Breast epithelium (tissue), 4 donors: ENCODE data around the gene TWF2. TPM values are rescaled to one million over a fixed set of nuclear protein-coding genes. Genes with fewer than 3 reads are reported as not detected.

Experiments
- DNase-seq, 2 donors: peaks; one replicate each; pipeline ENCODE4 v3.0.0-alpha.2; 2019; ENCODE audit warnings: low spot score in 2 of 2
- H3K27ac ChIP-seq, 2 donors: fragments of 200-600 bp; sonication (generic) in 1 of 2; one replicate each; pipeline ENCODE4 v1.5.1; 2016 to 2019; ENCODE audit warnings: mild to moderate bottlenecking in 1 of 2
- H3K27me3 ChIP-seq, 2 donors: fragments of 200-600 bp; sonication (generic) in 1 of 2; one replicate each; pipeline versions ENCODE4 v1.5.1 to v1.6.0; 2017 to 2019; ENCODE audit warnings: control low read depth in 1 of 2, mild to moderate bottlenecking in 1 of 2
- H3K36me3 ChIP-seq: fragments of 200-600 bp; one replicate; pipeline ENCODE4 v1.5.1; 2019
- H3K4me1 ChIP-seq, 2 donors: fragments of 200-600 bp; sonication (generic); one replicate each; pipeline ENCODE4 v1.5.1; 2016 to 2019; ENCODE audit warnings: control low read depth in 1 of 2
- H3K4me3 ChIP-seq, 3 donors: fragments of 200-600 bp; sonication (generic); 1 replicate in 2 of 3; 2 replicates in 1 of 3; pipeline ENCODE4 v1.5.1; 2016 to 2019; ENCODE audit warnings: mild to moderate bottlenecking in 3 of 3, moderate library complexity in 2 of 3
- H3K9me3 ChIP-seq, 2 donors: fragments of 200-600 bp; sonication (generic) in 1 of 2; one replicate each; pipeline ENCODE4 v1.5.1; 2016 to 2019; ENCODE audit warnings: control low read depth in 1 of 2
- POLR2A ChIP-seq: fragments of 450-650 bp; IDR thresholded peaks from one replicate; pipeline ENCODE4 v1.6.1; 2016; ENCODE audit warnings: antibody characterized with exemption, mild to moderate bottlenecking, moderate library complexity
- POLR2AphosphoS5 ChIP-seq, 3 donors: sonication (generic); formaldehyde crosslinking; IDR thresholded peaks; one replicate each; pipeline ENCODE4 v1.6.1; 2017; ENCODE audit warnings: antibody characterized with exemption in 3 of 3
- intact Hi-C: fragments of 100-400 bp; cut with DNase I; formaldehyde crosslinking; loops from one replicate; pipeline ENCODE4 v1.15.1; 2023; ENCODE audit warnings: low total_unique reads
- total RNA-seq, 3 donors: library from RNA; depleted of rRNA; stranded (reverse); fragments of >200 nt; gene quantifications; one replicate each; pipeline ENCODE4 v1.1.0, GENCODE V29; 2016
- TF ChIP-seq, protein P1 (sequence below), 3 donors: fragments of 450-650 bp; IDR thresholded peaks; one replicate each; pipeline ENCODE4 v1.5.1; 2016 to 2017; ENCODE audit warnings: antibody characterized with exemption in 3 of 3, mild to moderate bottlenecking in 3 of 3, moderate library complexity in 3 of 3

The TWF2 gene
- total RNA-seq, 3 donors from 2014 or later = 52.7 to 84.5 (median 65.2) TPM

DNA sequence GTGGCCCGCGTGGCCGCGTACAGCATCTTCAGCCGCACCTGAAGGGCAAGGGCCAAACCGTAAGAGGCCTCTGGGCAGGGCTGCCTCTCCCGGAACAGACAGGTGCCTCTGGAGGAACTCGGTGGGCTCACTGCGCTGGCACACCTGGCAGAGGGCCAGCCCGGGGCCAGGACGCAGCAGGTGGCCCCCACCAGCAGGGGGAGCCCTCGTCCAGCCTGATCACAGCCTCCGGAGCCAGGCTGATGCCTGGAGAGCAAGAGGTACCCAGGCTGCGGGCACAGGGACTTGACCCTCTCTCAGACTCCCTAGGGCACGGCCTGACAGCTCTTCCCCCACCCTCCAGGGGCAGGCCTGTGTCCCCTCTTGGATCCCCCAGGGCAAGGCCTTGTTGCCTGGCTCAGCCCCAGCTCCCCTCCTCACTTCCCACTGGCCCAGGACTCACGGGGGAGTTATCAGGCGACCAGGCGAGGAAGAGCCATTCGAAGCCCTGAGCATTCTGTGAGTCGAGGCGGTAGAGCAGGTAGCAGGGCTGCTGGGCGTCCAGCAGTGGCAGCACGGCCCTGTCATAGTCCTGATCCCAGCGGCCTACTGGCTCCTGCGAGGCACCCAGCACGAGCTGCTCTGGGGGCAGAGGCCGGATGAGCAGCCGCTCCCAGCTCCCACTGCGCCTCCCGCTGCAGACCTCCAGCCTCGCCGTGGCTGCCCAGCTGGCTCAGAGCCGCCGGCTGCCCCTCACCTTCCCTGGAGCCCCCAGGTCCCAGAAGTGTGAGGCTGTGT, 7.3 kb downstream of the TWF2 start:
- DNase-seq = peak in 1 of 2 donors; percentile 72
- no peak for TF ChIP-seq POLR2A
- peak in 2 of 3 donors; percentile 29 to 42 for TF ChIP-seq POLR2AphosphoS5 (IDR thresholded peaks at IDR 0.05)
- TF ChIP-seq, protein P1, sequence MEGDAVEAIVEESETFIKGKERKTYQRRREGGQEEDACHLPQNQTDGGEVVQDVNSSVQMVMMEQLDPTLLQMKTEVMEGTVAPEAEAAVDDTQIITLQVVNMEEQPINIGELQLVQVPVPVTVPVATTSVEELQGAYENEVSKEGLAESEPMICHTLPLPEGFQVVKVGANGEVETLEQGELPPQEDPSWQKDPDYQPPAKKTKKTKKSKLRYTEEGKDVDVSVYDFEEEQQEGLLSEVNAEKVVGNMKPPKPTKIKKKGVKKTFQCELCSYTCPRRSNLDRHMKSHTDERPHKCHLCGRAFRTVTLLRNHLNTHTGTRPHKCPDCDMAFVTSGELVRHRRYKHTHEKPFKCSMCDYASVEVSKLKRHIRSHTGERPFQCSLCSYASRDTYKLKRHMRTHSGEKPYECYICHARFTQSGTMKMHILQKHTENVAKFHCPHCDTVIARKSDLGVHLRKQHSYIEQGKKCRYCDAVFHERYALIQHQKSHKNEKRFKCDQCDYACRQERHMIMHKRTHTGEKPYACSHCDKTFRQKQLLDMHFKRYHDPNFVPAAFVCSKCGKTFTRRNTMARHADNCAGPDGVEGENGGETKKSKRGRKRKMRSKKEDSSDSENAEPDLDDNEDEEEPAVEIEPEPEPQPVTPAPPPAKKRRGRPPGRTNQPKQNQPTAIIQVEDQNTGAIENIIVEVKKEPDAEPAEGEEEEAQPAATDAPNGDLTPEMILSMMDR (IDR thresholded peaks at IDR 0.05) = peak; percentile 66 to 85 (median 73)
- H3K4me1 ChIP-seq = peaks cover 3 to 8% of the 10 kb centered on the region in 2 donors
- no peaks in the 10 kb centered on the region for H3K27me3 ChIP-seq
- no peak overlapping the region for H3K4me3 ChIP-seq
- H3K9me3 ChIP-seq = no peaks in the 10 kb centered on the region
- H3K27ac ChIP-seq = peak overlapping the region in 1 of 2 donors; percentile 1
- intact Hi-C loops = loop anchor here (10.0 kb wide), 1 partner anchor 93 kb away; no protein-coding TSS in a partner anchor
- H3K36me3 ChIP-seq = peaks cover 6% of the 10 kb centered on the region

DNA sequence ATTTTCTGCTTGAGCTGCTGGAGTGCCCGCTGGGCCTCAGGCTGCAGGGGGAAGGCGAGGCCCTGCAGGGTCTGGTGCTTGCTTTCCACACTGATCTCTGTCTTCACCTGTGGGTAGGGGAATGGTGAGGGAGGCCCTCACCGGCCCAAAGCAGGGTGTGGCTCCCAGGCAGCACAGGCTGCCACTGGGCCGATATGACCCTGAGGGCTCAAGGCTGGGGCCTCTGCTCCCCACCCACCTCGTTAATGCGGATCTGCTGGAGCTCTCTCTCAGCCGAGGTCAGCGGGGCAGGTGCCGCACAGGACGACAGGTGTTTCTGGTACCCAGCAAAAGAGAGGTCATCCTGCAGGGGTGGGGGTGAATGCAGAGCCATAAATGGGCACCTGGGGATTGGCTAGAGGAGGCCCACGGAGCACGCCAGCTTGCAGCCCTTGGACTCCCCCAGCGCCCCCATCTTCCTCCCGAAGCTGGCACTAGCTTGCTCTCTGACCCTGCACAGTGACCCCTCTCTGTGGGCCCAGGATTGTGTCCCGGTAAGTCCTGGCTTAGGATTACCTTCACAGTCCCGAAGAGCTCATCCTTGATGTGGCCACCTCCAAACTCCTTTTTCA, 8.0 kb downstream of the TWF2 start:
- H3K36me3 ChIP-seq = peaks cover 6% of the 10 kb centered on the region
- intact Hi-C loops = loop anchor here (10.0 kb wide), 1 partner anchor 94 kb away; no protein-coding TSS in a partner anchor
- TF ChIP-seq, protein P1 (IDR thresholded peaks at IDR 0.05) = no peak
- no peak for TF ChIP-seq POLR2AphosphoS5 (IDR thresholded peaks at IDR 0.05)
- no peak for TF ChIP-seq POLR2A

DNA sequence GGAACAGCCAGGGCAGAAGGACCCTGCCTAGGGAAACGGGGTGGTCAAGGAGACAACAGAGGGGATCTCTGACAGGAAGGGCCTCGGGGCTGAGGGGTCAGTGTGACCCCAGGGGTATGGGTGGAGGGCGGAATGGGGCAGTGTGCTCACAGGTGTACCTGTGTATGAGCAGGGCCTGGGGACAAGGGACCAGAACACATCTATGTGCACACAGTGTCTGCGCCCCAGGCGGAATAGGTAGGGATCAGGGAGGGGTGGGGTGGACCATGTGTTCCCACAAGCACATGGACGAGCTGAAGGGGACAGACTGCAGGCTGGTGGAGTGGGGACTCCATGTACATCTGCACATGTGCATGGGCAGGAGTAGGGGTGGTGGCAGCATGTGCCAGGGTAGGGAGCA, 8.5 kb downstream of the TWF2 start:
- Histone ChIP-seq H3K27me3 (no peaks in the 10 kb centered on the region), H3K9me3 (no peaks in the 10 kb centered on the region), H3K36me3 (peaks cover 6% of the 10 kb centered on the region), H3K4me1 (no peaks in the 10 kb centered on the region), H3K4me3 (no peak overlapping the region), H3K27ac (no peak overlapping the region)
- intact Hi-C loops = loop anchor here (10.0 kb wide), 1 partner anchor 94 kb away; no protein-coding TSS in a partner anchor
- TF ChIP-seq, protein P1 (IDR thresholded peaks at IDR 0.05) = no peak
- TF ChIP-seq POLR2A (no peak), POLR2AphosphoS5 (IDR thresholded peaks at IDR 0.05) (no peak)
- DNase-seq = no peak

More for the DNA sequence above, 8.0 kb downstream of the TWF2 start:
- Histone ChIP-seq H3K4me3 (no peak overlapping the region), H3K27ac (no peak overlapping the region), H3K27me3 (no peaks in the 10 kb centered on the region), H3K4me1 (peaks cover 0 to under 1% of the 10 kb centered on the region in 2 donors), H3K9me3 (no peaks in the 10 kb centered on the region)
- DNase-seq = no peak

DNA sequence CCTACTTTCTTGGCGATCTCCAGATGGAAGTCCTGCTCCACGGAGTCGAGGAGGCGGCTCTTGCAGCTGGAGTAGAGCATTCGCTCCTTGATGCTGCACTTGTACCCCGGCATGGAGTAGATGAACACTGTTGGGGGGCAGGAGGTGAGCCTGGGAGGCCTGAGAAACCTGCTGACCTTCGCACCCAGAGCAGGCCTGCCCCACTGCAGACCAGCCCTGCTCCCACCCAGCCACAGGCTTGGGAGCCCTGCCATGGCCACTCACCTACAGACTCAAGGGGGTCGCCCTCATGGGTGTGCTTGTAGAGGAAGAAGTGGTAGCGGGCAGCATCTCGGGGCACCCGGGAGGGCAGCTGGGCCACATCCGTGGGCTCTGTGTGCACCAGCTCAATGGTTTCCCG, 9.3 kb downstream of the TWF2 start:
- intact Hi-C loops = loop anchor here (10.0 kb wide), 1 partner anchor 95 kb away; no protein-coding TSS in a partner anchor
- Histone ChIP-seq H3K27me3 (no peaks in the 10 kb centered on the region), H3K36me3 (peaks cover 6% of the 10 kb centered on the region), H3K4me3 (no peak overlapping the region), H3K27ac (no peak overlapping the region), H3K9me3 (no peaks in the 10 kb centered on the region), H3K4me1 (no peaks in the 10 kb centered on the region)
- no peak for DNase-seq
- TF ChIP-seq, protein P1 (IDR thresholded peaks at IDR 0.05) = no peak
- TF ChIP-seq POLR2A (no peak), POLR2AphosphoS5 (IDR thresholded peaks at IDR 0.05) (no peak)
